Stimulated activated CD4-positive, alpha-beta T cell treated with anti-CD3 and anti-CD28 coated beads, Interleukin-2, amount 100 ng/mL, for 4 hours (primary cell): ENCODE measurements around the gene FARP1.

ENCODE experiments used
- DNase-seq: peaks from one replicate; pipeline ENCODE4 v3.0.0-alpha.2; 2020; ENCODE audit warnings: low read depth

Gene FARP1

GRCh38 chr13:98467263-98467985 lies 324.5 kb downstream of the FARP1 start:
- DNase-seq: no peak

DNA sequence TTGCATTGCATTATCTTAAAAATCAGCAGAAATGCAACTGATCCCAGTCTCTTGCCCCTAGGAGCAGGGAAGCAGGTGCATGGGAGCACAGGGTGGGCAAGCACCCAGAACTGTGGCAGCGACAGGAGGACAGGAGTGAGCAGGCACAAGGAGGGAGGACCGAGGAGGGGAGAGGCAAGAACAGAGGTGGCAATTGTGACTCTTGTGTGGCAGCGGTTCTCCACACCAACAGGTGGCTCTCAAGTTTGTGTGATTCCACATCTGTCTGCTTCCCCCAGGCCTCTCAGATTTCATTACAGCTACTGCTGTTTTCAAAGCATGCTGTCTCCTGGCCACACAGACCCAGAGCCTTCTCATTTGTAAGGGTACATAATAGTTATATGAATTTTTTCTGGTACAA lies 325.5 kb downstream of the FARP1 start:
- no peak for DNase-seq

DNA sequence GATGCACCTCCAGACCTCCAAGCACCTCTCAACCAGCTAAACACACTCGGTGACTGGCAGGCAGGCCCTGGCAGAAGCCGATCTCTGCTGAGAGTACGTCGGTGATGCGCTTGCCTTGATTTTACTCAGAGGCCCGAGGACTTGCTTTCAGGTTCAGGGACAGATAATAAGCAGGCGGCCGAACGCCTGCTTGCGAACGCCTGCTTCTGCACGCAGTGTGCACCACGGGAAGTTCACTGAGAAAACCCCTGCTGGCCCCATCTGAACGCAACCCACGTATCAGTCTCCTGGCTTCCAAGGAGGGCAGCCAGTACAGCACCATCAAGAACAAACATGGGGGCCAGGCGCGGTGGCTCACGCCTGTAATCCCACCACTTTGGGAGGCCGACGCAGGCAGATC lies 326.0 kb downstream of the FARP1 start:
- DNase-seq: no peak

- no peak for DNase-seq
Measured at GRCh38 chr13:98470920-98471319, 328.0 kb downstream of the FARP1 start.

- DNase-seq: no peak
Measured at GRCh38 chr13:98471934-98472333, 329.0 kb downstream of the FARP1 start.

DNA sequence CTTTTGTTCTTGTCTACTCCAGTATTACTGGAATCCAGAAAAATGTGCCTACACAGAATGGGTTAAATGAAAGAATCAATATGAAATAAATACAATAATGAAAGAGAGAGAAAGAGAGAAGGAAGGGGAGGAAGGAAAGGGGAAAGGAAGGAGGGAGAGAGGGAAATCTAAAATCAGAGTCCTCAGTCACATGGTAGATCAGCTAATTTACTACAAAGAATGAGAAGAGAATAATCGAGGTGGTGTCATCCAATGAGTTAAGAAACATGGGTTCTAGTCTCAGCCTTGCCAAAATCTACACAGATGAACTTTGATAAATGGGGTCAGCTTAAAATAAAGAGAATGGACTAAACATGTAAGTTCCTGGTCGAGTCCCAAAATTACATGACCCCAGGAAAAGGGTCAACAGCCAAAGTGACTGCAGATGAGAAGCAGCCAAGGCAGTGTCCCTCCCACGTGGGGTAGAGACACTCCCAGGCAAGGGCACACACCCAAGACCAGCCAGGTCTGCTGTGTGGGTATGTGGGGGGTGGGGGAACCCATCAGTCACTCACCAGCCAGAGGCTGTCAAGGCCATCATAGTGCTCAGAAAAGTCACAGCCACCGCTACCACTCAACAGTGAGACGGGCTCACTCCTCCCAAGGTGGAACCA lies 330.4 kb downstream of the FARP1 start:
- DNase-seq: no peak

DNA sequence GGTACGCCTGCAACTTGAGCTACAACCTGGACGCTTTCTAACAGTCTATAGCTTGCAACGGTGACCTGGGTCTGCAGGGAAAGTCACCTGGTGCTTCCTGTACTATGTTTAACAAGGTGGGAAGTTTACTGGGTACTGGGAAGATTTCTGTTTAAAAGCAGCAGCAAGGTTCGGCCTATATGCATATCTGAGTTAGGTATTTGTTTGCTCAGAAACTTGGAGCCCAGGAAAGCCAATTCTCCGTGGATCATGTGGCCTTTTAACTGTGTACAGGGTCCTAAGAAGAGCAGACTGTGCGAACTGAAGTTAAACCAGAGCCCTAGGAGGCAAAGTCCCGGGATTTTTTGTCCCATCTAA lies 330.9 kb downstream of the FARP1 start:
- DNase-seq: no peak

GRCh38 chr13:98474292-98474691 lies 331.4 kb downstream of the FARP1 start:
- no peak for DNase-seq

DNA sequence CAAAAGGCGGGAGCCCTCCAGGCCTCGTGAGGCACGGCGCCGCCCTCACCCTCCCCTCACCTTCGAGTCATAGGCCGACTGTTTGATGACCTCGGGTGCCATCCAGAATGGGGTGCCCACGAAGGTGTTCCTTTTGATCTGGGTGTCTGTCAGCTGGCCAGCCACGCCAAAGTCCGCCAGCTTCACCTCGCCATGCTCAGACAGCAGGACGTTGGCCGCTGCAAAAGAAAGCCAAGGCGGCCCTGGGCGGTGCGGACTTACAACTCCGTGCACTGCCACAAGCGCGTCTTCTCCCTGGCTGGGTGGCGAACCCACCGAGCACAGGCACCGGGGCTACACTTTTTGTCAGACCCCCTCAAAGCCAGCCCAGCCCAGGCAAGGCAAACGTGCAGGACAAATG lies 331.9 kb downstream of the FARP1 start:
- DNase-seq: no peak

DNA sequence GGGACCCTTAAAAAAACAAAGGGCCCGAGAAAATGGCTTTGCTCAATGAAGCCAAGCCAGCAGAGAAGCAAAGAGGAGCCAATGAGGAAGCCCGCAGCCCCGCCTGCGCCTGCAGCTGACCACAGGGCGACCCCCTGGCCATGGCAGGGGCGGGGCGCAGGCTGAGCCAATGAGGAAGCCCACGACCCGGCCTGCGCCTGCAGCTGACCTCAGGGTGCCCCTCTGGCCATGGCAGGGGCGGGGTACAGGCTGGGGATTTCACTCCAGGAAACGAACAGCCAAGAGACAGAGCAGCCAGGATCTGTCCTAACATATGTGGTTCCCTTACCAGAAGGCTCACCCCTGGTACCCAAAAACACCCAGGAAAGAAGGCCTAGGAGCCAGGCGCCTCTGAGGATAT lies 332.6 kb downstream of the FARP1 start:
- no peak for DNase-seq

DNA sequence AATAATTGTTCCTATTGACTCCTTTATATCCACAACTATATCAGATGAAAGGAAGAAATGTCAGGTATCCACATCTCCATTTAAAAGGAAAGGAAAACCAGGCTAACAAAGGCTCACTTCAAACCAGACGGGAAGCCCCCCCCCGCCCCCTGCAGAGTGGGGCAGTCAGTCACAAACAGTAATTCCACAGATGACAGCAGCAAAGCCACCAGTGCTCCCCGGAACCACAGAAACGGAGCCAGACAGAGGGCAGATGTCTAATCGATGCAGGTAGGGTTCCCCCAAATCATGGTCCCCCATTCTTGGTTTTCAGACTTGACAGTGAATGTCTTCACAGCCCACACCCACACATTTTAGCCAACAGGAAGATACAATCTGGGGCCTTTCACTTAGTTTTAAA lies 333.2 kb downstream of the FARP1 start:
- peak; percentile 22 for DNase-seq

- DNase-seq: peak; percentile 84
Measured at GRCh38 chr13:98476538-98476966, 333.7 kb downstream of the FARP1 start.

DNA sequence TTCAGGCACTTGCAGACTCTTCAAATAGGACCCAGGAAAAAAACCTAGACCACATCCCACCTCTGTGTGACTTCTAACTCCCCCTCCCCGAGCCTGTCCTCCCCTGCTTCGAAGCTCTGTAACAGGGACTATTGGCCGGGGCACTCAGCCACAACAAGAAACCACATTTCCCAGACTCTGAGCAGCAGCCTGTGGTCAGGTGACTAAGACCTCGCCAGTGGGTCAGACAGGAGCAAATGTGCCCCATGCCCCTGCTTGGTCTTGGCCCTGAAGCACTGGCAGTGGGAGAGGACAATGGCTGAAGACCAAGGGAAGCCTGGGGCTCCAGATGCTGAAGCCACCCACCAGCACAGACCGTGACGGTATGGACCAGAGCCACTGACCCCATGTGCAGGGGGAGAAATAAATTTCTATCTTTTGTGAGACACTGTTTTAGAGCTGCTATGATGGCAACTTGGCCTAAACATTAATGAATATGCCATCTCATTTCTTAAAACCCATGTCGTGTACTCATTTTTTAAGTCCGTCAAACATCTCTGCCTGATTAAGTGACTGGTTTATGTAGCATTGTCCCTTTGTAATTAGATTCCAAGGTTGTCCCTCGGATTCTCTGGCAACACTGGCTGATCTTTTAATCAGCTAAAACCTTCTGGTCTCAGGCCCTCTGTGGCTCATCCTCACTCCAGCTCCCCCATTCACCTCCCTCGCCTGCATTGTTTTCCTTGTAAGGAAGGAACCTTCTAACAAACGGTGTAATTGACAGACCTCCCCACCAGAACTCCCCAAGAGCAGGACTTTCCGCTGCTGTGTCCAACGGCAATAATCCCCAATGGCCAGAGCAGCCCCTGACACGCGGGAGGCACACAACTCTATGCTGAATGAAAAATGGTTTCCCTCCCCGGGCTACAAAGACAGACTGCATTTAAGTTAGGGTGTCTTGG lies 335.6 kb downstream of the FARP1 start:
- no peak for DNase-seq

- DNase-seq: no peak
Measured at GRCh38 chr13:98479496-98480003, 336.7 kb downstream of the FARP1 start.

- no peak for DNase-seq
Measured at GRCh38 chr13:98480915-98481877, 338.3 kb downstream of the FARP1 start.

DNA sequence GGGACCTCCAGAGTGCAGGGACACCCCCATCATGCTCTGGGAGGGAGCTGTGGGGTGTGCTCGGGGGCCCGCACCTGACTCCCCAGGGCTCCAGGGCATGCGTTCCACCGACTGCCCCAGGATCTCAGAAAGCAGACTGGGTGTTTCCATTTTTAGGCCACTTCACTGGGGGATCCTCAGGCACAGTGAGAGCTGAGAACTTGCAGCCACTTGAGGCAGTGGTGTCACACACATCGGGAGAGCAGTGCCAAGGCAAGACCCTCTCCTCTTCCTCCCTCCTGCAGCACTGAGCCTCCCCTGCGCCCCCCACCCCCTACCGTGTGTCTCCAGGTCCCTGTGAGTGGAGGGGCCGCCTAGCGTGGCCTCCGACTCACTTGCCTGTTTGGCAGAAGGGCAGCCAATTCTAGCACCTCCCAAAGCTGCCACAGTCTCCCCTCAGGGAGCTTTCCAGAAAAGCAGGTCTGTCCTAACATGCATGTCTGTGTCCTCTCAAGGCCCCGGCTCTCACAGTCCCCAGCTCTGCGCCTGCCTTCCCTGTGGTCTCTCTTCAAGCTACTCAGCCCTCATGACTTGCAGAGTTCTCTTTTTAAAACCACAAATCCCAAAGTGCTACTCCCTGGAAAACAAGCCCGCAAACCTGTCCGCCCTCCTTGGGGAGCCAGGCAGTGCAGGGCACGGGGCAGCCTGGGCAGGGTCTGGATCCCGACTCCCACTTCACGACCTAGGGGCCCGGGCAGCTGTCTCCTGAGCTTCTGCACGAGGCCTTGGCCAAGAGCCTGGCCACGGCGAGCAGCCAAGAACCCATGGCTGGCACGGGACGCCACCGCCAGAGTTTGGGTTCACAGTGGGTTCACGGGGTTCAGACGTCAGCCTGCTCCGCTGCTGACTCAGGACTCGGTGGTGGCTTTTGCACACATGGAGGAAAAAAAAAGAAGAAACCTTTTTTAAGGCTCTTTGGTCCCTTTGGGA lies 339.9 kb downstream of the FARP1 start:
- no peak for DNase-seq

GRCh38 chr13:98483601-98484288 lies 340.9 kb downstream of the FARP1 start:
- no peak for DNase-seq

DNA sequence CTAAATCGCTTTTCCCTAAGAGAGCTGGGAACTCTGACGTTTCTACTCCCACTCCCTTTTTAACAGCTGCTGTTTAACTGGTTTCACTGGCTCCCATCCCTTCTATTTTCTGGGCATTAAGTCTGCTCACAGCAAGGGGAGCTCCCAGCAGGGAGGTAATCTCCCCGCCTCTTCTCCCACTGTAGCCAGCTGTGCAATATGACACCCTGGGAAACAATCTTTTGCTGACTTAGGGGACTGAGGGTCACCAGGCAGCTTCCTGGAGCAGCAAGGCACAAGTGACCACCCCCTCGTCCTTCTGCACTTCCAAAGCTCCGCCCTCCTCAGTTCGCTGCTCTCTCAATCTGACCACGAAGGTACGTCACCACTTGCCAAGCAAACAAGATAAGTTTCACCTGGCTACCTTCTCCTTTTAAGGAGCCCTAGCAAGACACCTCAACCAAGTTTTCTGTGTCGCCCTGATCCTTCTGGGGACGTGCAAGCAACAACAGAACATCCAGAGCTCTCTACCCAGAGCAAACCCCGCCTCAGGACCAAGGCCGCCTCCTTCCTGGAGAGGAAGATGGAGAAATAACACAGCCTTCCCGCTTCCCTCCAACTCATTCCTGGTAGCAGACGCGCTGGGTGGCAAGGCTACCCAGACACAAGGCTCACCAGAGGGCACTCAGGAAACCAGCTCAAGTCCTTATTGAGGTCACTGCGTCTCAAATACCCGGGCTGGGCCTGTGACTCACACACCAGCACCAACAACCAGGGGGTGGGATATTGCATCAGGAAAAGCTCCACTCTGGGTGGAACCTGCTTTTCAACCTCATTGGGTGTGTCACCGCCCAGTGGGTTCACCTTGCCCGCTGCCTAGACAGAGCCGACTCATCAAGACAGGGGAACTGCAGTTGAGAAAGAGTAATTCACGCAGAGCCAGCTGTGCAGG lies 341.7 kb downstream of the FARP1 start:
- peak; percentile 49 for DNase-seq
